Stimulated activated CD8-positive, alpha-beta memory T cell treated with anti-CD3 and anti-CD28 coated beads, Interleukin-4, amount 100 ng/mL, for 24 hours (primary cell): Measurements from ENCODE around the gene TOP1.
"Not testable (repeated sequence)": the region's sequence is repeated elsewhere in the genome, so short reads cannot be mapped to it uniquely, and the experiment has no call there.

ENCODE experiments used
- DNase-seq: peaks from one replicate; pipeline ENCODE4 v3.0.0-alpha.2; 2020; ENCODE audit warnings: low read depth

TOP1 gene

DNA sequence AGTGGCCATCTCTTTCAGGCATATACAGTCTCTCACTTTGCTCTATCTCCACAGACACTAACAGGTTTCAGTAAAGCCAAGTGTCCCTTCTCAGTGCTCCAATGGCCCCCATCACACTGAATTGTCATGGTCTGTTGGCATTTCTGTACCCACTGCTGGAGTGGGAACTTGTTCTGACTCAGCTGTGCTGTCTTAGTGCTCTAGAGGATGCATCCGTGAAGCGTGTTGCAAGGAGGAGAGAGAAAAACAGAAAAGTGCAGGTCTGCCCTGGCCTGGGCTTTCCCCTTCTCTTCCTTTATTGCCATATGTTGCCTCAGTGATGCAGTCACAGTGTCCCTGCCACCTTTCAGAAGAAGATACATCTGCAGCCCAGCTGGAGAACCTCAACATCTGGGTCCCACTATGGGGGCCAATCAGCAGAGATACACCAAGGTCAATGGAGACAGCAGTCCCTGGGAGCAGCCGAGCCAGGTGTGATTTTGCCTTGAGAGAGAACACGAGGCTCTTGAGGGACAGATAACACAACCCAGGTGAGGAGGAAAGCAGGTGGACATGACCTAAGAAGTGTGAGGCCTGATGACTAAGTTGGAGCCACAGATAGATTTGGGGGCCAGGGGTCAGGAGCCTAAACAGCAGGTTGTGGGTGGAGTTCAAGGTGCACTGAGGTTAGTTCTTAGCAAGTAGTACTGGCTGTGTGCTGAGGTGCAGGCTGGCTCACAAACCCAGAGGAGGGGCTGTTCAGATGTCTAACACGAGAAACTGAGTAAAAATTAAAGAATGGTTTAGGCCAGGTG, 103.2 kb downstream of the TOP1 start:
- DNase-seq, result no peak

DNA sequence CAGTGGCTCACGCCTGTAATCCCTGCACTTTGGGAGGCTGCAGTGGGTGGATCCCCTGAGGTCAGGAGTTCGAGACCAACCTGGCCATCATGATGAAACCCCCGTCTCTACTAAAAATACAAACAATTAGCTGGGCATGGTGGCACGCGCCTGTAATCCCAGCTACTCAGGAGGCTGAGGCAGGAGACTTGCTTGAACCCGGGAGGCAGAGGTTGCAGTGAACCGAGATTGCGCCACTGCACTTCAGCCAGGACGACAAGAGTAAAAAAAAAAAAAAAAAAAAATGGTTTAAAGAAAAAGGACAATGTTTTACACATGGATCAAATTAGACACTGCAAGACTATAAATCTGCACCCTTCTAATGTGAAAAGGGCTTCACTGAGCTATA, 103.8 kb downstream of the TOP1 start:
- not testable (repeated sequence) for DNase-seq

DNA sequence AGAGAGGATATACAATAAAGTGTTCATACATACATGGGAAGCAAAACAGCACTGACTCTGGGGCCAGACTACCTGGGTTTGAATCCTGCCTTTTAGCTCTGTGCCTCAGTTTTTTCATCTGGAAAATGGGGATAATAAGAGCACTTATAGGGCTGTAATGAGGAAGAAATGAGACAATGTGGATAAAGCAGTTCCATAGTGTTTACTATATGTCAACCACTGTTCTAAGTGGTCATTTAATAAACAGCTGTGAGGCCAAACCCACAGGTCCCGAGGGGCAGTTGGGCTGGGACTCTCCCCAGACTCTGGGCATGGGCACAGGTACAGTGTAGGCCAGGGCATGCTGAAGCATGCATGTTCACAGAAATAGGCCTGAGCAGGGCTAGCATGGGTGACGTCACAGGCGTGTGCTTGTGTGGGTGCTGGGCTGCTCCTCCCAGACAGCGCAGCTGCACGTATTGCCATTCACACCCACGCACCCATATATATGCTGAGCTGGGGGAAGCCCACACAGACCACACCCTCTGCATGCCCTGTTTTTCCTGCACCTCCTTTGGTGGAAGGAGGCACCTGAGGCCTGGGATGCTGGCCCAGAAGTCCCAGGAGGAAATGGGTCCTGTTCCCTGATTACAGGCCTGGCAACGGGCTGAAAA, 105.2 kb downstream of the TOP1 start:
- no peak for DNase-seq

DNA sequence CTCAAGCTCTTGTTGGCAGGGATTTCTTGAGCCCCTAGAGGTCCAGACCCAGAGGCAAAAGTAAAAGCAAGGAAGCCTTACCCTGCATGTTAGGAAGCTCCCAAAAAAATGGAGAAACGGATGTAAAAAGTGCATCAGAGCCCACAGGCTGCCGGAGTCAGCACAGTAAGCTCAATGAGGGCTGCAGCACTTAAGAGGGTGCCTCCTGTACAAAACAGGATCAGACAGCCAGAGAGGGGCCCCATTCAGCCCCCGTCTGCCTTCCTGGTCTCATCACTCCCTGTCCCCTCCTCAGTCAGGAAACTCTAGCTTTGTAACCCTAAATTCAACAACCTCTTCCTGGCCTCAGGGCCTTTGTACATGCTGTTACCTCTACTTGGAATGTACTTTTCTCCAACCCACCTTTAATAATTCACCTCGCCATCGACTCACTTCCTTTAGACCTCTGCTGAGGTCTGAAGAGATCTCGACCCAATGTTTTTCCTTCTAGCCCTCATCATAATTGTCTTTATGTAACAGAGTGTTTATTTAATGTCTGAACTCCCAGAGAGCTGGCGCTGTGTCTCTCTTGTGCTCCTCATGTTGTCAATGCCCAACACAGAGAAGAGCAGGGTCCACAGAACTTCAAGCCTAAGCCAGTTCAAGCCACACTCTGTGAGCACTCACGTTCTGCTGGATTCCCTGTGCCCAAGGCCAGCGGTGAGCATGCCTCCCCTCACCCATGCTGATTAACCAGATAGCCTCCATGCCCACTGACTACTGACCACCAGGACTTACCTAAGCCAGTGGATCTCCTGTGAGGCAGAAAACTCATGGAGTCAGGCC, 106.0 kb downstream of the TOP1 start:
- no peak for DNase-seq

DNA sequence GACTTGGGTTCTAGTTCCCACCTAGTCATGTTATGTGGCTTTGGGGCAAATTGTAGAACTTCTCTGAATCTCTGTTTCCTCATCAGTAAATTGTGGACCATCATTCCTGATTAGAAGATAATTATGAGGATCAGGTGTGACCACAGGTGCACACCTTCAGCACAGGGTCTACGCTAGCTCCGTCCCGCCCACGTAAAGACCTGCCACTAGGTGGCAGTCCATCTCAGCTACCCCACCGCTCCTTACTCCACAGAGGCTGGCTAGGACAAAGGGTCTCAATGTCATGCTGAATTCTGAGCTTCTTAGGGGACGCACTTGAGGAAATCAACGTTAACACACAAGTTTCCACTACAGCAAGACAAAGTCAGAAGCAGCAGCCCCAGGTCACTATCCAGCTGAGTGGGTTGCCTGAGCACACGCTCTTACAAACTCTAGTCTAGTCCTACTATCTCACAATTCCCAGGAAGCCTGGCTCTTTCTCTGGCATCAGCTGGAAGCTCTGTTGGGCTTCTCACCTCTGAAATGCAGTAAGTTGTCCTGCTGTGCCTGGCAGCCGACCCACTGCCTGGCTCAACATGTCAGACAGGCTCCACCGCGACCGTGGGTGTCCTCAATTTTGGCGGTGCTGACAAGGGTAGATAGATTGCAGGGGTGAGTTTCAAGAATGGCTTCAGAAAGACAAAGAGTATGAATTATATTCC, 106.7 kb downstream of the TOP1 start:
- DNase-seq, result peak; percentile 44

DNA sequence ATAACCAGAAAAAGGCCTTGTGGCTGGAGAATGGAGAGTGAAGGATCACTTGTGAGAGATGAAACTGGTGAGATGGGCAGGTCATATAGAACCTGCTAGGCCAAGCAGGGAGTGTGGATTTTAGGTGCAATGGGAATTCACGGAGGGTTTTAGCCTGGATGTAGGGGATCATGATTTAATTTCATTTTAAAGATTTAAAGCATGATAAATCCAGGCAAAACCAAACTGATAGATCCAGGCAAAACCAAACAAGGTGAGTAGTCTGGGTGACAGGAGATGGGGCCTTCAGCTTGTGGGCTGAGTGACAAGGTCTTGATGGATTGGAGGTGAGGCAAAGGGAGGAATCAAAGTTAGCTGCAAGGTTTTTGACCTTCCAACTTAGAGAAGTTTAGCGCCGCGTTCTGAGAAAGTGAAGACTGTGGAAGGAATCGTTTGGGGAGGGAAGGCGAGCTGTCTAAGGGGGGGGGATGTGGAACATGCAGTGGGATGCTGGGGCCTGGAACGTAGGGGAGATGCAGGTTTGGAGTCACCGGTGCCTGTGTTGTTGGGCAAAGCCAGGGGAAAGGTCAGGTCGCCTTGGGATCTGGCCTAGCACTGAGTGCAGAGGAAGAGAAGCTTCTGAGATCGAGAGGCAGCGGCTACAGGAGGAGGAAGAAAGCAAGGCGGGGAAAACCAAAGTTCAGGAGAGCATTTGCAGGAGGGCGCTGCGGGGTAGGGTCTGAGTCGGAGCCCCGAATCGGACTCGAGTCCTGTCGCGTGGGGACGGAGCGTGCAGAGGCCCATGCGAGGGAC, 107.5 kb downstream of the TOP1 start:
- DNase-seq, result no peak

DNA sequence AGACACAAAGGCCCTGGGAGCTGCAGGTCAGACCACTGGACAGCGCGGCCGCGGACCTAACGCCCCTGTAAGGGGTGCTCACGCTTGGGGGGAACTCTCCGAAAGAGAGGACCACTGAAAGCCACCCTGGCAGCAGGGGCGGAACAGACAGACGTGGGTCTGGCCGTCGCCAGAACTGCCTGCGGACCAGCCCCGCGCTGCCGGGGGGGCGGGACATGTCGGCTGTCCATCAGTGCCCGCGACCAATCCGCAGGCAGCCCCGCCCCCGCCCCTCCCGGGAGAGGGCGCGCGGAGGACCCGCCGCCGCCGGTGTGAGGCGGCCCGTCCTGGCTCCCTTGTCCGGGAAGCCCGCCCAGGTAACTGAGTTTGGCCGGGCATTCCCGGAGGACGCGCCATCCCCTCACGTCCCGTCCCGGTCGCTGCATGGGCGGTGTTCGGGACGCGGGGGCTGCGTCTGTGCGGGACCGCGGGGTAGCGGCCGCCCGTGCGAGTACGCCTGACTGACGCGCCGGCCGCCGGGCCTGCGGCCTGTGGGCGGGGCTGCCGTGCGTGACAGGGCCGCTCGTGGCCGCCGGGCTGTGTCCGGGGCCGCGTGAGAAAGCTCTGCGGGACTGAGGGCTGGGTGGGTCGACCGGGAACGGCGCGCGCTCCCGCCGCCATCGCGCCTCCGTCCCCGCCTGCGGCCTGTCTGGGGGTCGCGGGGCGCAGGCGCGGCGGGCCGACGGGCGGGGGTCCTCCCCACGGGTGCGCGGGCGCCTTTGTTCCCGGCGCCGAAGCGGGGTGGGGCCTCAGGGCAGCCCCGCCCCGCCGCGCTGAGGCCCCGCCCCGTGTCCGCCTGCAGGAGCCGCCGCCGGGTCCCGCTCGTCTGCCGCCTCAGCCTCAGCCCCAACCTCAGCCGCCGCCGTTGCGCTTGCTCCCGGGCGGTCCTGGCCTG, 108.3 kb downstream of the TOP1 start, which contains the start of gene PLCG1:
PLCG1 (plus strand) TSS at position 864 of the 934 bp plus-strand sequence. CDS start 99 bp downstream, outside the sequence.
- DNase-seq, result peak; percentile 82

DNA sequence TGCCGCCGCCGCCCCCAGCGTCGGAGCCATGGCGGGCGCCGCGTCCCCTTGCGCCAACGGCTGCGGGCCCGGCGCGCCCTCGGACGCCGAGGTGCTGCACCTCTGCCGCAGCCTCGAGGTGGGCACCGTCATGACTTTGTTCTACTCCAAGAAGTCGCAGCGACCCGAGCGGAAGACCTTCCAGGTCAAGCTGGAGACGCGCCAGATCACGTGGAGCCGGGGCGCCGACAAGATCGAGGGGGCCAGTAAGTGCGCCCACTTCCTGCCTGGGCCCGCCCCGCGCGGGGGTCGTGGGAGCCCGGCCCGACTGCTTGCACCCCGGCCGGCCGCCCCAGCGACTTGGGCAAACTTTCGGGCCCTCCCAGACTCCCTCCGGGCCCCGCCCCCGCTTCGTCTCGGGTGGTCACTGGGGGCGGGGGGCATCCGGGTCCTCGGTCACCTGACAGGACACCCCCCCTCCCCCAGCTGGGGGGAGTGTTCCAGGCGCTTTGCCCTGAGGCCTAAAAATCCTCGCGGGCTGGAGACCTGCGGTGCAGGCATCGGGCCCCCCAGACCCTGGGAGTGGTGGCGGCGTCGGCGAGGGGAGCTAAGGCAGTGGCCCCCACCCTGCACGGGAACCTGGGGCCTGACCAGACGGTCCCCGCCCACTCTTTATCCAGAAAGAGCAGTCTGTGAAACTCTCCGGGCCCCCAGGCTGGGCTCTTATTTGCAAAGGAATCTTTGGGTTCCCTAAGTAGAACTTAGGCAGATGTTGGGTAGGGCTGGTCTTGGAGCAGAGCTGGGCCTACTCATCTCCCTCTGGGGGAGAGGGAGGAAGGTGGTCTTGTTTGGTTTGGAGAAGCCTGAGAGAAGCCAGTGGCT, 109.2 kb downstream of the TOP1 start:
- DNase-seq, result peak; percentile 47

DNA sequence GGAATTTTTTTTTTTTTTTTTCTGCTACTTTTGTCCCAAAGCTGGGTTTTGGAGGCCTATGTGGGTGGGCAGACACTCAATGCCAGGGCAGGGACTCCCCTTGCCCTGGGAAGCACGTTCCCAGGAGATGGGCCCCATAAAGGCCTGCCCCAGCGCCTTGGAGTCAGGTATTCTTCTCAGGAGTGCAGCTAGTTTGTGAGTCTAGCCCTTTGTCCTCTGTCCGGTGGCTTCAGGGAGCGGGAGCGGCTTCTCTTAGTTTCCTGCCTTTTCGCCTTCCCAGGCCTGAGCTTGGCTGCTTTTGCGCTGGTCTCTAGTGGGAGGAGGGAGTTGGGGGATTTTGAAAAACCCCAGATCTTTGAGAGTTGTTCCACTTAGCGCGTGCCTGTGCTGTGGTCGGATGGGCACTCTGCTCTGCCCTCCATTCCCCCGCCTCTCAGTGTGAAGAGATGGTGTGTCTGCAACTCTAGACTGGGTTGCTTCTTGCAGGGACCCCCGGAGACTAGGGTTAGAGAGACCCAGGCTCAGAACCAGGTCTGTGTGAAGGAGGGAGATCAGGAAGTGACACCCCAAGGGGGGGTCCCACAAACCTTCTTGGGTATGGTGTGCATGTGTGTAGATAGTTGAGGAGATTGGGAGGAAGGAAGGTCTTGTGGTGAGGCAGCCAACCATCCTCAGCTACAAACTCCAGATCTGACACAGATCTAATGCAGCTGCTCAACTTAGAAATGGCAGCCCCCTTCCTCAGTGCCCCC, 110.0 kb downstream of the TOP1 start:
- DNase-seq, result no peak

DNA sequence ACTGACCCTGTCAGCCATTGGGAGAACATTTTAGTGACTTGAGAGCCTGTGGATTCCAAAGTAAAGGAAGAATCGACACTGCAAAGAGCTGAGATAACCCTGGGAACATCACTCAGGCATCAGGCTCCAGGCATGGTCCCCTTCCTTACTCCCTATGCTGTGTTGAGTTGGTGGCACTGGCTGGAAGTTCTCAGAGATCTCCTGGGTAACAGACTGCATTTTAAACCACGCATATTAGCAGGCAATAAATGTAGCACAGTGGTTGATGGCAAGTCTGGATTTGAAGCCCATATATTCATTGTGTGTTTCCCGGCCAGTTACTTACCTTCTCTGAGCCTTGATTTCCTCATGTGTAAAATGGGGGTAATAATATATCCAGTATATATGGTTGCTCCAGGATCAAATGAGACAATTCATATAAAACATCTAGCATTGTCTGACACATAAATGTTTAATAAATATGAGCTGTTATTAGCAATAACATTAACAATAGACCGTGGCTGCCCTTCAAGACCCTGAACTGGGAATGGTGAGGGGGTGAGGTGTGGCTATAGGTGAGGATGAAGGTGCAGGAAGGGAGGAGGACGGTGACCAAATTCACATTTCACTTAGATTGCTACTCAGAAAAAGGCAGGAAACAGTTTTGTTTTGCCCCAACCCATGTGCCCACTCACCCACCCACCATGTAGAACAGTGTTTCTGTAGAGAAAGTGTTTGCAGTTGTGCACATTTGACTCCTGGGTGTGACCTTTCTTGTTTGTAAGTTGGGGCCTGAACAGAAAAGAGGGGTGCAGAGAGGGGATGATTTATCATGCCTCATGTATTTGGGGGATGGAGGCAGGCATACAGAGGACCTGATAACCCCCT, 110.8 kb downstream of the TOP1 start:
- no peak for DNase-seq

DNA sequence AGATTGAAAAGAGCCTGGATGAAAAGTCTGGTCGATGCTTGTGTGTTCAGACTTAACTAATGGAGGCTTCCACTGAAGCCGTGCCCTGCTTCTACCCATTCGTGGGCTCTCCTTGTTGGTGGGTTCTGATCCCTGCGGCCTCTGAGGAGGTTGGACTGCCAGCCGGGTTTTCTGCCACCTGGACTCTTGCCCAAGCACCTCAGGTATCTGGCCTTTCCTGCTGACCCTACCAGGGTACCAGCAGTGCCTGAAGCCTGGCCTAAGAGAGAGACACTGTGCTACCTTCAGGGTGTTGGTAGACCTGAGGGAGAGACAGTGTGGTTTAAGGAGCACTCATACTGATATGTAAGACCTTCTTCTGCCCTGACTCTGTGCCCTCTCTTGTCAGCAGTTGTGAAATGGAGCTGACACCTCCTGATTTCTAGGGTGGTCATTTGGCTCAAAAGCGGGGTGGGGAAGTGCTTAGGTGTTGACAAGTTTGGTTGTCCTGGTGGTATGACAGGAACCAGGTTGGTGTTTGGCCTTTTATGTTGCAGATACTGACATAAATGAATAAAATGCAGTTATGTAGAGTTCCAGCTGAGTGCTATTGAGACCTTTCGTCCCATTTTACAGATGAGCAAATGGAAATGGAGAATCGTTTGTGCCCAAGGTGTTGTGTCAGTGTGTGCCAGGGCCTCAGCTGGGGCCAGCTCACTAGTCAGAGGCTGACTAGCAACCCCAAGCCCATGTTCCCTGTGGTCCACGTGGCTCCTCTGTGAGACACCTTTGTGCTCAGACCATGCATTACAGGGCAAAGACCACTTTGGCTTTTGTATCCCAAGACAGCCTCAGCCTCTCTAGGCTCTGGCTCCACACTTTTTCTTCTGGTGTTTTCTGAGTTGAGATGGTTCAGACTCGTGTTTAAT, 111.9 kb downstream of the TOP1 start:
- DNase-seq, result no peak

DNA sequence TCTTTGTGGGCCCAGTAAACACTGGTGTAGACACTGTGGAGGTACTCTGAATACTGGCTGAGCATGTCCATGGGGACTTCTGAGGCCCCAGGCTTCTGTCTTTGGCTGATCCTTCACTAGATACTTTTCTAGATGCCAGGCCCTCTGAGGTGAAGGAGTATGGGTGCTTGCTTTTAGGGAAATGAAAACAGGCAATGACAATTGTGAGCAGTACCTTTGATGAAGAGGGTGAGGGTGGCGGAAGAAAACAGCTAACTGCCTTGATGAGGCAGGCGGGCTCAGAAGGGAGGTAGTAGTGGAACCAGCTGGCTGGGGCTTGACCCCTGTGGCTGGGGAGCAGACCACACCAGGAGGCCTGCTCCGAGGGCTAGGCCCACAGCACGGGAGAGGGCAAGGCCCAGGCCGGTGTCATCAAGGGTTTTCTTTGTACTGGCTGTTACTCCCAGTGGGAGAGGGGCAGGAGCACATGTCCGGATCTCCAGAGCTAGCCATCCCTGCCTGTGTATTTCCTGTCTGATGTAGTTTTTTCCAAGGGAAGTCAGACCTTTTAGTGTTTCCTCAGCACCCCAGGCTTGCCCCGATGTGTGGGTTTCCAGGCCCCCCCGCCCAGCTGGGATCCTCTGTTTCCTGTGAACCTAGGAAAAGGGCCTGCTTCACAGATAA, 112.7 kb downstream of the TOP1 start:
- DNase-seq, result no peak

DNA sequence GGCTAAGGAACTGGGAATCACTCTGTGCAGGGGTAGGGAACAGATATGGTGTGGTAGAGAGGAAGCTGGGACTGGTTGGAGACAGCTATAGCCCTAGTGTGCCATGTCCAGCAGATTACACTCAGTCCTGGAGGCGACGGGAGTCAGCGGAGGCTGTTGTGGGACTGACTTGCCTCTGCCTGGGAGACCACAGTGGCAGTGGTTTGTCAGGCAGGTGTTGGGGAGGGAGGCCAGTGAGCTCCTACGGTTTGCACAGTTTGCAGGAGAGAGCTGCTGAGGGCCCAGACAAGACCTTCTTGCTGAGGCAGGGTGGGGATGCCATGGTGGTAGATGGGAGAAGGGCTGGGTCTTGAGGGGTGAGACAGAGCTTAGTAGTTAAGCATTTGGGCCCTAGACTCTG, 113.6 kb downstream of the TOP1 start:
- no peak for DNase-seq

DNA sequence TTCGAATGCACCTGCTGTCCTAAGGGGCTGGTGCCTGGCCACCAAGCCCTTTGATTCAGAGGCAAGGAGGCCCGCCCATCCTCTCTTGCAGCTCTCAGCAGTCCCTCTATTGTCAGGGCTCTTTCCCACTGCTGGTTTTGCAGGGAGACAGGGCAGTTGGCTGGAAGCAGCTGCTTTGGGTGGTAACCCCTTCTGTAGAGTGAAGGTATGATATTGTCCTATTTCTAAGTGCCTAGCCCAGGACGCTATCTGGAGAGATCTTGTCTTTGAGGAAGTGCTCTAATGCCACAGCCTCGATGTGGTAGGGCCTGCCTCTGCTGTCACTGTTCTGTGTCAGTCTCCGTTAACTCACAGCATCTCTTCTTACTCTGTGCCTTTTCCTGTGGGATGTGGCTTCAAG, 114.3 kb downstream of the TOP1 start:
- DNase-seq, result no peak

DNA sequence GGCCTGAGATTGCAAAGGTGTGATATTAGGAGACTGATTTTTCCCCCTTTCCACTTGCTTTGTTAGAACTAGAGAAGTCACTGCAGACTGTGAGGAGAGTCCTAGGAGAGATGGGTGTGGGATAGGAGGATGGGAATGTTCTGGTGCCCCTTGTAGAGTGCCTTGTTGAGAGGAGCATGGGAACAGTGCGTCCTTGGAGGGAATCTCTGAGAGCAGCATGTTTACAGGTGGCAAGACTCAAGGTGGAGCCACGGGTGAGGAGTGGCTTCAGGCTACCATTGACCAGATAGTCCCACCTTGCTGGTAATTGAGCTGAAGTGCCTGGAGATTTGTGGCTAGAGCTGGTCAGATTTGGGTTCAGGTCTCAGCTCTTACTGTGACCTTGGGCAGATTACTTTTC, 114.7 kb downstream of the TOP1 start:
- no peak for DNase-seq

DNA sequence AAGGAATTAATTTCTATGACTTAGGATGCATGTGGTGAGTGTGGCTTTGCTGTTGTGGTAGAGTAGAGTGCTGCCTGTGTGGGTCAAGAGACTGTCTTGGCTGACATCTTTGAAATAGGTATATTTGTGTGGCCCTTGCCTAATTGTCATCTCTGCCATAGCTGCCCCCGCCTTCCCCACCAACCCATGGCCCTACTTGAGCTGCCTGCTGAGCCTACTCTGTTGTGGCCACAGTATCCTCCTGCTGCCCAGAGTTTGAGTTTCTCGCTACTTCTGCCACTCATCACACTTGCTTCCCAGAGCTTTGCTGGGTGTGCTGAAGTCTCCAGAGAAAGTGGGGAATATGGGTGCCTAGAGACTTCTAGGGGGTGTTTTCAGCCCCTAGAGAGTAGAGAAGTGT, 116.7 kb downstream of the TOP1 start:
- DNase-seq, result no peak
